HG03575 (cell line): ENCODE results near the gene KBTBD3.
"Not testable (repeated sequence)": the region's sequence is repeated elsewhere in the genome, so short reads cannot be mapped to it uniquely, and the experiment has no call there.

Experiments used
- ATAC-seq: cut with Tn5 transposase; IDR thresholded peaks from one replicate; pipeline ENCODE4 v1.9.1; 2021; ENCODE audit not compliant: unreplicated experiment, insufficient number of reproducible peaks, low FRiP score; ENCODE audit errors: extremely low read depth

KBTBD3 gene

DNA sequence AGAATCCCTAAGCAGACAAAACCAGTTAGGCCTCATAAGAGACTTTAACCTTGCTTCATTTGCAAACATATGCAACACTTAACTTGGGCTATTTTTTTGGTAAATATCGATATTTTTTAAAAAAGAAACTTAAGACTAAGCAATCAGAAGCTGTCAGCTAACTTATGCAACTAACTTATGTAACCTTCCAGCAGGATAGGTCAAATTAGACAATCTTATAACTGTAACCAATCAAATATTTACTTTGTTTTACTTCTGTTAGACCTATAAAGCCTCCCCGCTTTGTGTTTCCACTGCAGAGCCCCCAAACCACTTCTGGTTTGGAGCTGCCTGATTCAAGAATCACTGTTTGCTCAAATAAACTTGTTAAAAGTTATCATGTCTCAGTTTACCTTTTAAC lies 63.1 kb downstream of the KBTBD3 start:
- no peak for ATAC-seq

DNA sequence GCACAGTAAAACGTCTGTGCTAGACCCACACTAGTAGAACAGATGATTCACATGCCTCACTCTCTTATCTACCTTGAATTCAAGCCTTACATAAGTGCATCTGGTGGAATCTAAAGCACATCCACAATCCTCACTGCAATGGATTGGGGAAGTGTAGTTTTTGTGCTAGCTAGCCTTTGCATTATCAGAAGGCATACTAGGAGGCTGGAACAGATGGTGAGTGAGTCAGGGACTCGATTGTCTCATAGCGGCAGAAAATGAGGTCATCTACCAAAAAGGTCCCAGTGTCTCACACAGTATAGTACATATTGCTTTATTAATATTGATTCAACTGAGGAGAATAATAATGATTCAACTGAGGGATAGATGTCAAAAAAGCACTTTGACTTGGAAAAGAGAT lies 64.4 kb downstream of the KBTBD3 start:
- no peak for ATAC-seq

GRCh38 chr11:106011481-106011880 lies 65.7 kb downstream of the KBTBD3 start:
- no peak for ATAC-seq

- not testable (repeated sequence) for ATAC-seq
These were observed 74.1 kb downstream of the KBTBD3 start for GRCh38 chr11:106003094-106003493.

- no peak for ATAC-seq
These were observed 75.7 kb downstream of the KBTBD3 start for GRCh38 chr11:106001304-106002012.
